Caco-2 (cell line): ENCODE measurements around the gene CASTOR2. TPM values are rescaled to one million over a fixed set of nuclear protein-coding genes. Genes with fewer than 3 reads are reported as not detected.

Experiments used
- BruUV-seq: library from RNA; stranded (reverse); fragments of 400-500 nt; replicated peaks from 2 replicates; lab custom pipeline; 2021; lab: Mats Ljungman, UMichigan
- CTCF ChIA-PET: fragments of 300-600 bp; sonication (Branson Sonifier 250); formaldehyde crosslinking; loops from one replicate; lab custom pipeline; 2022; ENCODE audit warnings: antibody characterized with exemption; lab: Charles Lee
- POLR2A ChIA-PET: fragments of 300-600 bp; sonication (Branson Sonifier 250); formaldehyde crosslinking; loops from one replicate; lab custom pipeline; 2022; ENCODE audit warnings: antibody characterized with exemption; lab: Charles Lee
- DNase-seq, 2 experiments: peaks; one replicate each; pipeline versions ENCODE4 v3.0.0 to v3.0.0-alpha.2; 2020 to 2022
- H3K27me3 ChIP-seq: replicated peaks from 2 replicates; pipeline ENCODE4 v1.6.0; 2011; ENCODE audit warnings: low read length; ENCODE audit not compliant: control insufficient read depth, insufficient read depth
- H3K36me3 ChIP-seq: 2 replicates; pipeline ENCODE4 v1.5.1; 2011; ENCODE audit warnings: low read length; ENCODE audit not compliant: control insufficient read depth, insufficient read depth
- H3K4me1 ChIP-seq: fragments of 250-450 bp; sonication (Bioruptor Pico); 2 replicates; pipeline ENCODE4 v1.5.1; 2020; ENCODE audit warnings: mild to moderate bottlenecking
- H3K4me3 ChIP-seq: 2 replicates; pipeline ENCODE4 v1.5.1; 2011; ENCODE audit warnings: low read depth, mild to moderate bottlenecking, control low read depth, low read length
- H3K9me3 ChIP-seq: fragments of 250-450 bp; sonication (Bioruptor Pico); 2 replicates; pipeline ENCODE4 v1.5.1; 2020; ENCODE audit warnings: mild to moderate bottlenecking, moderate library complexity
- H3K27ac Mint-ChIP-seq: one replicate; pipeline ENCODE4 v1.8.0; 2022; ENCODE audit warnings: mixed read lengths; ENCODE audit not compliant: unreplicated experiment
- H3K27me3 Mint-ChIP-seq: one replicate; pipeline ENCODE4 v1.8.0; 2022; ENCODE audit warnings: mixed read lengths; ENCODE audit not compliant: insufficient read depth, unreplicated experiment
- H3K36me3 Mint-ChIP-seq: one replicate; pipeline ENCODE4 v1.8.0; 2022; ENCODE audit warnings: mild to moderate bottlenecking, mixed read lengths; ENCODE audit not compliant: insufficient read depth, unreplicated experiment
- H3K4me1 Mint-ChIP-seq: one replicate; pipeline ENCODE4 v1.8.0; 2022; ENCODE audit warnings: low read depth, mixed read lengths; ENCODE audit not compliant: unreplicated experiment
- H3K4me3 Mint-ChIP-seq: one replicate; pipeline ENCODE4 v1.8.0; 2022; ENCODE audit warnings: mild to moderate bottlenecking, moderate library complexity, mixed read lengths; ENCODE audit not compliant: unreplicated experiment
- H3K9me3 Mint-ChIP-seq: one replicate; pipeline ENCODE4 v1.8.0; 2022; ENCODE audit warnings: mixed read lengths; ENCODE audit not compliant: unreplicated experiment
- CTCF ChIP-seq, 2 experiments: fragments of 200-600 bp in 1 of 2; IDR thresholded peaks; 1 replicate in 1 of 2; 2 replicates in 1 of 2; pipeline versions ENCODE4 v1.5.1 to v1.8.0; 2011 to 2022; ENCODE audit warnings: antibody characterized with exemption in 1 of 2, control low read depth in 1 of 2, inconsistent platforms in 1 of 2, low read depth in 1 of 2, low read length in 1 of 2, mild to moderate bottlenecking in 1 of 2, moderate library complexity in 1 of 2; ENCODE audit not compliant: insufficient read depth in 1 of 2, severe bottlenecking in 1 of 2, unreplicated experiment in 1 of 2
- intact Hi-C: fragments of 100-400 bp; cut with micrococcal nuclease; formaldehyde crosslinking; loops from one replicate; pipeline ENCODE4 v1.10.0; 2022; ENCODE audit not compliant: unreplicated experiment
- total RNA-seq: library from RNA; stranded (reverse); gene quantifications from 2 replicates; pipeline ENCODE4 v1.2.3, GENCODE V29; 2022

The CASTOR2 gene
- total RNA-seq, 1 experiment from 2014 or later: 45.6 TPM

DNA sequence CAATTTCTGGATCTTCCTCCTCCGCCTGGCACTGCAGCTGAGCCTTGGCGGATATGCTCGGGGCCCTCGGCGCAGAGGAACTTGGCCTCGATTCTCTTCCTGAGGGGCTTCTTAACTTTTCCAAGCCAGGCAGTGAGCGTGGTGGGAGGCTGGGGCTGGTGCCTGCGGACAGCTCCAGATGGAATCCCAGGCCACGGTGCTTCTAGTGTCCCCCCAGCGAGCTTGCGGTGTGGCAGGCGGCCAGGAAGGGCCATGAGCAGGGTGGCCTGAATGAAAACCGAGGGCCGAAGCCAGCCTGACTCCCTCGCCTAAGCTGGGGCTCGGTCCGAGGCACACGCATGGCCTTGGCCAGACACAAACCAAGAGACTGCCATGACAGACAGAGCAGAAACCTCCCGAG is 77.8 kb downstream of the CASTOR2 start:
- ChIA-PET POLR2A (no interaction called here), CTCF (no interaction called here)
- TF ChIP-seq CTCF (IDR thresholded peaks at IDR 0.05; ENCODE audit: insufficient read depth in 1 of 2, low read depth in 1 of 2, low read length in 1 of 2, severe bottlenecking in 1 of 2, unreplicated experiment in 1 of 2): no peak
- H3K9me3 Mint-ChIP-seq: no peaks in the 10 kb centered on the region
- no peaks in the 10 kb centered on the region for H3K4me1 ChIP-seq
- DNase-seq: no peak
- no TSS peak for BruUV-seq
- H3K36me3 ChIP-seq: peaks cover 2% of the 10 kb centered on the region; the same call in 1 of the 2 replicates
- no peak overlapping the region for H3K4me3 Mint-ChIP-seq
- no peak overlapping the region for H3K27ac Mint-ChIP-seq
- no peaks in the 10 kb centered on the region for H3K27me3 Mint-ChIP-seq
- no peaks in the 10 kb centered on the region for H3K4me1 Mint-ChIP-seq
- peaks cover 8% of the 10 kb centered on the region for H3K36me3 Mint-ChIP-seq
- H3K27me3 ChIP-seq: no peaks in the 10 kb centered on the region
- intact Hi-C loops: no loop called here
- H3K4me3 ChIP-seq: no peak overlapping the region
- H3K9me3 ChIP-seq: no peaks in the 10 kb centered on the region

- Mint-ChIP-seq H3K36me3 (peaks cover 8% of the 10 kb centered on the region), H3K27ac (no peak overlapping the region), H3K4me1 (no peaks in the 10 kb centered on the region), H3K27me3 (no peaks in the 10 kb centered on the region), H3K4me3 (no peak overlapping the region), H3K9me3 (no peaks in the 10 kb centered on the region)
- intact Hi-C loops: no loop called here
- no TSS peak for BruUV-seq
- no peaks in the 10 kb centered on the region for H3K4me1 ChIP-seq
- H3K9me3 ChIP-seq: no peaks in the 10 kb centered on the region
- ChIA-PET POLR2A (no interaction called here), CTCF (no interaction called here)
- H3K4me3 ChIP-seq: no peak overlapping the region
- no peak for DNase-seq
- H3K27me3 ChIP-seq: no peaks in the 10 kb centered on the region
- H3K36me3 ChIP-seq: peaks cover 2% of the 10 kb centered on the region; the same call in 1 of the 2 replicates
- no peak for TF ChIP-seq CTCF (IDR thresholded peaks at IDR 0.05; ENCODE audit: insufficient read depth in 1 of 2, low read depth in 1 of 2, low read length in 1 of 2, severe bottlenecking in 1 of 2, unreplicated experiment in 1 of 2)
Measured at GRCh38 chr7:75042831-75043703, 78.6 kb downstream of the CASTOR2 start.

GRCh38 chr7:75045881-75046280 is 81.4 kb downstream of the CASTOR2 start:
- intact Hi-C loops: no loop called here
- BruUV-seq: no TSS peak
- H3K27ac Mint-ChIP-seq: no peak overlapping the region
- Histone ChIP-seq H3K4me3 (no peak overlapping the region), H3K36me3 (peaks cover 2% of the 10 kb centered on the region; the same call in 1 of the 2 replicates), H3K4me1 (no peaks in the 10 kb centered on the region), H3K9me3 (no peaks in the 10 kb centered on the region), H3K27me3 (no peaks in the 10 kb centered on the region)
- H3K36me3 Mint-ChIP-seq: peaks cover 31% of the 10 kb centered on the region
- H3K4me3 Mint-ChIP-seq: no peak overlapping the region
- H3K9me3 Mint-ChIP-seq: no peaks in the 10 kb centered on the region
- no peaks in the 10 kb centered on the region for H3K4me1 Mint-ChIP-seq
- ChIA-PET CTCF (interaction anchor here (0.6 kb wide), 1 partner anchor 412 kb away, joined by 3 read pairs; no protein-coding TSS in a partner anchor), POLR2A (no interaction called here)
- no peaks in the 10 kb centered on the region for H3K27me3 Mint-ChIP-seq
- no peak for DNase-seq
- no peak for TF ChIP-seq CTCF (IDR thresholded peaks at IDR 0.05; ENCODE audit: insufficient read depth in 1 of 2, low read depth in 1 of 2, low read length in 1 of 2, severe bottlenecking in 1 of 2, unreplicated experiment in 1 of 2)
